Skeletal muscle cell (primary cell): ENCODE results near the gene BCL2.

Experiments used
- DNase-seq: peaks from one replicate; pipeline ENCODE4 v3.0.0-alpha.2; 2010; ENCODE audit warnings: low read depth
- H3K4me3 ChIP-seq: 2 replicates; pipeline ENCODE4 v1.5.1; 2011; ENCODE audit warnings: low read depth, mild to moderate bottlenecking, control low read depth, low read length, moderate library complexity

The BCL2 gene

DNA sequence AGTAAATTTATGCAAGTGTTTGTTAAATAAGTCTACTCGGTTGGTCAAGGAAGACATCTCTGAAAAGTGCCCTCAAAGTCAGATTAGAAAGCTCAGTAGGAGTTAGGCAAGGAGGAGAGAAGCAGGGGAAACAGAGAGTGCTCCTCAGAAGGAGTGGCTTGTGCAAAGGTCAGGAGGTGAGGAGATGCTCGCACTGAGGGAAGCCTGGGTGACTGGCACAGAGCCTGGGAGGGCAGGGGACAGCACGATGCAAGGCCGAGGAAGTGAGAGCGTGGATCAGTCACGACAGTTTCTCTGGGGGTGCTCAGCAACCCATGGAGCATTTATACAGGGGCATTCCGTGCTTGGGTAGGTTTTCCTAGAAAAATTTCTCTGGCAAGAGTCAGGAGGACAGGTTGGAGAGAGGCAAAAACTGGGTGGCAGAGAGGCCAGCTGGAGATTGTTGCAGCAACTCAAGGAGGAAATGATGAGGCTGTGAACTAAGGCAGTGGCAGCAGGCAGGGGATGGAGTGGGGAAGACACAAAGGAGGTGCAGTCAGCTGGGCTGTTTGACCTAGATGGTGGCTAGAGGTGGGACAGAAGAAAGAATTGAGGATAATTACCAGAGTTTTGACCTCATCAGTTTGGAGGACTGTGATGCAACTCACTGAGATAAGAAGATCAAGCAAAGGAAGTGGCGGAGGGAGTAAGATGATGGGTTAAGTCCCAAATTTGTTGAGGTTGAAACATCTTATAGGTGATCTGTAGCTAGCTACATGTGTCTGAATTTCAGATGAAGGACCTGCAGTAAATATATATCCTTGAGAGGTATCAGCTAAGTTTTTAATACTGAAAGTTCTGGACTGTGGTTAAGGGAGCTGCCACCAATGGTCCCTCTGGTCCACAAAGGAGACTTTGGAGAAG, 52.4 kb downstream of the BCL2 start:
- DNase-seq, result no peak
- H3K4me3 ChIP-seq, result no peak overlapping the region

DNA sequence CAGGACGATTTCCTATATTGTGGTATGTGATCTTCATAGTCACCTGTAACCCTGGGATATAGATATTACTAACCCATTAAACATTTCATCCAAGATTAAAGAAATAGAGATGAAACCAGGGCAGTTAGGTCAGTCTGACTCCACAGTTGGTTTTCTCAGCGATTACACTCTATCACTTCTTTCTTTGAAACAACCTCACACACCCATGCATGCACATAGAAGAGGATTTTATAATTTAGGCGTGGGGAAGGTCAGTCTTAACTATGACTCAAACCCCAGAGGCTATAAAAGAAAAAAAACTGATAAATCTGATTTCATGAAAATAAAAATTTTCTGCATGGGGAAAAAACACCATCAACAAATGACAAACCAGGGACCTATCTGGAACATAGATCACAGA, 54.2 kb downstream of the BCL2 start:
- DNase-seq, result no peak

DNA sequence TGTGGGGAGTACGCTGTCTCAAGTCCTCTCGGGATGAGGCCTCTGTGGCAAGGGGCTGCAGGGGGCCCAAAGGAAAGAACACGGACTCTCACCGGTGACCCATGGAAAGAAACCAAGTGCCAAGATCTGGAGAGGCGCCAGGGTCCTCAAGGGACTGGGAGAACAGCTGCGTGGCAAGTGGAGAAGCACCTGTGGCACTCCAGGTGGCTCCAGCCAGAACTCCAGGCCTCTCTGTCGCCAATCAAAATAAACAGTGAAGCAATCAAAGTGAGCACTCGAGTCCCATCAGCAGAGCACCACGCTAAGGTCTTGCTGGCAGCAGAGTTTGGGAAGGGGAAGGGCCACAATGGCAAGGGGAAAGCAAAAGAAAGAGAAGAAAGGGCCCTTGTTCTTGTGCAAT, 54.7 kb downstream of the BCL2 start:
- no peak overlapping the region for H3K4me3 ChIP-seq
- no peak for DNase-seq

More for the DNA sequence above, 54.2 kb downstream of the BCL2 start:
- no peak overlapping the region for H3K4me3 ChIP-seq

DNA sequence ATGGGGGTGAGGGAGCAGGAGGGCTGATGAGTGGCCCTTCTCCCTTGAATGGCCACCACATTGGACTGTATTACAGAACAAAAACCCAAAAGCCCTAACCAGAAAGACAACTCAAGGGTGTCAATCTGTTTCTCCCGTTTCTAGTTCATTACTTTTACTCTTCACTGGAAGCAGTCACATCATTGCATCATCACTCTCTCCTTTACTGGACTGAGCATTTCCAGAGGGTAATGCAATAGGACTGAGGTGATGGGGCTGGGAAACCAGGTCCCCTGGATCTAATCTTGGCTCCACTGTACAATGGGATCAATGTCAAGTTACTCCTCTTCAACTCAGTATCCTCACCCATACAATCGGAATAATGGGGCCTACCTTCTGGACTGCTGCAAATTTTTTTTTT, 56.1 kb downstream of the BCL2 start:
- H3K4me3 ChIP-seq, result no peak overlapping the region
- DNase-seq, result no peak

DNA sequence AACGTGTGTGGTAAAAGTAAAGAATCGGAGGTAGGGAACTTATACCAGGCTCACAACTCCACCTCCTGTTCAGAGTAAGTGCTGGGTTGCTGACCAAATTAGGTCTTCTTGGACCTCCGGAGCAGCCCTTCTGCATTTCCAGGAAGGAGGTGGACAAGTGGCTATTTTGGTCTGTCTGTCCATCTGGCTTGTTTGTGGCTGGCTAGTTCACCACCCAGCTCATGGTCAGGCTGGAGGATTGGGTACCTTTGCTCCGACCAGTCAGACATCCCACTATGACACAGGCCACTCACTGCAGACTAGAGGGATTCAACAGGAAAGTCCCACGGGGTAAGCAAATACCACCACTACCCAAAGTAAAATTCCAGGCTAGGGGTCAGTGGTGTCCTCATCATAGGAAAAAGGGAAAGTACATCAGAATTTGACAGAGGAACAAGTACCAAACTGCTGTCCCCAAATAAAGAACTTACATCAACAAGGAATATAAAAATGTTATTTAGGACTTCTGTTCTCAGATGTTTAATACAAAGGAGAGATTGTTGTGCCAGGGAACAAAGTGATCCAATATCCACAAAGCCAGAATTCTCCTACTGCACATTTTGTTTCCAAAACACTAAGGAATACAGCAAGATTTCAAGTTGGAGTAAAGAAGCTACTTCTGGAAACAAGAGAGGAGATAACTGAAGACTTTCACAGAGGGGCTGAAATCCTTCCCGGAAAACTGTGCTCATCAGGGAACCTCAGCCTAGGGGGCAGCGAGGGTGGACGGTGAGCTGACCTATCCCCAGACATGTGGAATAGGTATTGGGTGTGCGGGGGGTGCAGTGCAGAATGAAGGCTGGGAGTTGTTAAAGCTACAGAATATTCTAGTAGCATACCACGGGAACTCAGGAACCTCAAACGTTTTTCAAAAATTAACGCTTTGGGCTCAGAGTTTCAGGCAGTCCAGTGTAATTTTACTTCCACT, 56.9 kb downstream of the BCL2 start:
- no peak for DNase-seq
- no peak overlapping the region for H3K4me3 ChIP-seq

DNA sequence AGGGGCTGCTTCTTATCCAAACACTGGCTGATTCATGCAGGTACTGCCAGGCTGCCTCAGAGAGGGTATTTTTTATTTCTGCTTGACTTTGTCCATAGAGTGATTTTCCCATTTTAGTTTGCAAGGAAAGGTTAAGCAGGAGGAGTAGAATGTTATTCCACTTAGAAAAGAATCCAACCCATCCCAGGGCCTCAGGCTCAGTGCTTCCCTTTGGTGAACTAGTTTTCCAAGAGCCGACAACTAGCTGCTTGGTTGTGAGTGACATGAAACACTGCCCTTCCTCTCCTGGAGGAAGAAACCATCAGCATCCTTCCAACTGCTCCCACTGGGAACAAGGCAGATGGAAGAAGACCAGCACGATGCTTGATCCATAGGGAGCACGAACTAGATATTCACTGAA, 58.5 kb downstream of the BCL2 start:
- no peak for DNase-seq
- H3K4me3 ChIP-seq, result no peak overlapping the region

DNA sequence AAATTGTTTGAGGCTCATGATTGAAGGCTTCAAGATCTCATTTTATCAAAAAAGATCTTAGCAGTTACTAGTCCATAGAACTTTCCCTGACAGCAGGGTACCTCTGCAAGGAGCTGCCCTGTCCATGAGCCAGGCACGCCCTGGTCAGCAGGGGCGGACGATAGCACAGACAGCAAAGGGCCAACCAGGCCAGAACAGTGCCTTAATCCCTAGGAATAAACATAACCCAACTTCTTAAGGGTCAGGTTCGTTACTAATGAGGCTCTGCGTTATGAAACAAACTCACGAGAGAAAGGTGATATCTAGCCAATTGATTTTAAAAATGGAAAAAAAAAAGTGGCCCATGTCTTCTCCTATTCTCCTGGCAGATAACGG, 59.2 kb downstream of the BCL2 start:
- no peak for DNase-seq

DNA sequence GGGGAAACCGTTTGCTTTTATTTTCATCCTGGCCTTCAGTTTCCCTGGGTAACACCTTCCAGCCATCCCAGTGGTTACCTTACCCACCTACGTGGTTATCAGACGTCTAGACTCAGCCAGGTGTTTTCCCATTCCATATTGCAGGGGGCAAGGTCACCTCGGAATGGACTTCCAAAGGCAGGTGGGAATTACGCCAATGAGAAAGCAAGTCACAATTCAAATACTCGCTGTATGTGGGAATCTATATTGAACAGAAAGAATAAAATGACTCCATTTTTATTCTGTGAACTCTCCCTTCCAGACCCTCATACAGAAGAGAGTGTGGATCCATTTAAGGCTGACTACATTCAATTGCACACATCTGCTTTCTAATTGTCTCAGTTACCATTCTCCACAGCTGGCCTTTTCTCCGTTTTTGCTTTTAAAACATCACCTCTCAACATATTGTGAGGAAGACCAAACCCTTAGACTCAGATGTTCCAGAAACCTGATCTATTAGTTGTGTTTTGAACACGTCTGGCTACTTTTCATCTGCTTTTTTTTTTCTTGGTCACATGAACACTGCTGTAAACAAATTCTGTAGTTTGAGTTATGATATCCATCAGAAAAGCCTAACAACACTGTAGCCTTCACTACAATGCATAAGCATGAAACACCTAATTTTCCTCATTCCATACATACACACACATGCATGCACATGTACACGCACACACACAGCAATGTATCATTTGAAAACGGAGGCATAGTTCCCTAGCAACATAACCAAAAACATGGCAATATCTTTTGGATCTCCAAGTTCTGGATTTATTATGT, 59.8 kb downstream of the BCL2 start:
- no peak for DNase-seq
- no peak overlapping the region for H3K4me3 ChIP-seq

More for the DNA sequence above, 59.2 kb downstream of the BCL2 start:
- H3K4me3 ChIP-seq, result no peak overlapping the region

DNA sequence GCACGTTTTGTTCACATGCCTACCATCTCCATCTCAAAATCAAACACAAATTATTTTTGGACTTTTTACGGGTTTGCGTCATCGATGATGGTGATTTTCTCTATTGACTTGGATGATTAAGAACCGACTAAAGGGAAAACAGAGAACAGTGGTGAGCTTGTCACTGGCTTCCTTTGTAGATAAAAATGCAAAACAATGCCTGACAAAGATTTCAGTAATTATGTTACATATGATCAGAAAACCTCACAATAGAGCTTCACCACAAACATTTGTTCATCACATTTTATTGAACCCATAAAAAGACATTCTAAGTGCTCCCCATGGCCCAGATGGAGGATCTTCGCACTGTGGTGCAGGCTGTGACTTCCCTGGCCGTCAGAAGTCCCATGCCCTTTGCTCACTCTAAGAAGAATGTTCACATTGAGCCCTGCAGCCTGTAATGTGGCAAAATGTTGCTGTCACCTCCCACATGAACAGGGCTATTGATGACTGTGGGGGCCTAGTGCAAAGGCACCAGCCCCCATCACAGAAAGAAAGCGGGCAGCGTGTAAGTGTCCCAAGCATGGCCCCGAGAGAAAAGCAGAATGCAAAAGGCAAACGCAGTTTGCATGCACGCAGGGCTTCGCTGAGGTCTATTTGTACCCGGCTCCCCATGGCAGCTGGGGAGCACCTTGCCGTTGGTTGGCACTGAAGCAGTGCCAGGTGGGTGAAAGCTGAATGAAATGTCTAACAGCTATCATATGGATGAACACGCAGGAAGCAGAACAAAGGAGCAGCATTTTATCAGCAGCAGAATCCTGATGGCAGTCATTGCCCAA, 60.6 kb downstream of the BCL2 start:
- no peak for DNase-seq
- H3K4me3 ChIP-seq, result no peak overlapping the region

DNA sequence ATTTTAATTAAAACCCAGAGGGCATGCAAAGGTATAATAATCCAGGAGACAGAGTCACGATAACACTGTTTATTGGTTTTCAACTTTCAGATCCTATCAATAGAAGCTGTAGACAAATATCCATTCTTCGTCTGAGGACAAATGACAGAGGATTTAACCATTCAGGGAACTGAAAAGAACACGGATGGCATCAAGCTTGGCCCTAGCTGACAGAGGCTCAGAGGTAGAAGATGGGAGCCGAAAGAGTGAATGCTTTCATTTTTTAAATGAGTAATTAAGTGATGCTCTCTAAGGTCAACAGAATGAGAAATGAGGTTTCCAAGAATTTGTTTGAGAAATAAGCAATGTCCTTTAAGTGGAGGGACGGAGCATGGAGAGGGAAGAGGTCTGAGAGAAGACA, 62.1 kb downstream of the BCL2 start:
- DNase-seq, result no peak
- H3K4me3 ChIP-seq, result no peak overlapping the region

DNA sequence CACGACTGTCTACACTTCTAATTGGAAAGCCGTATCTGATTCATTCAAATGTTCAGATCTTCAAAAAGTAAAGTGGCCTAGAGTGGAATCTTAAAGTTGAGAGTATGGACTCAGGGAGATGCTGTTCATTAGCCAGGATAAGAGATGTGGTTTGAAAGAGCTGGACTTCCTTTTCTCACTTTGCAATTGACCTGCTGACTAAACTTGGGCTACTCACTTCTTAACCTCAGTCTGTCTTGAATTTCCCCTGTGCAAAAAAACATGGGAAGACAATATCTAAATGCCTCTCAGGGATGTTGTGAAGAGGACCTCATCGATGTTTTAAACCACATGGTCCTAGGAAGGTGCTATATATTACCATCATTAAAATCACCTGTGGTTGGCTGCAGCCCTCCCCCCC, 64.1 kb downstream of the BCL2 start:
- DNase-seq, result no peak
- H3K4me3 ChIP-seq, result no peak overlapping the region

DNA sequence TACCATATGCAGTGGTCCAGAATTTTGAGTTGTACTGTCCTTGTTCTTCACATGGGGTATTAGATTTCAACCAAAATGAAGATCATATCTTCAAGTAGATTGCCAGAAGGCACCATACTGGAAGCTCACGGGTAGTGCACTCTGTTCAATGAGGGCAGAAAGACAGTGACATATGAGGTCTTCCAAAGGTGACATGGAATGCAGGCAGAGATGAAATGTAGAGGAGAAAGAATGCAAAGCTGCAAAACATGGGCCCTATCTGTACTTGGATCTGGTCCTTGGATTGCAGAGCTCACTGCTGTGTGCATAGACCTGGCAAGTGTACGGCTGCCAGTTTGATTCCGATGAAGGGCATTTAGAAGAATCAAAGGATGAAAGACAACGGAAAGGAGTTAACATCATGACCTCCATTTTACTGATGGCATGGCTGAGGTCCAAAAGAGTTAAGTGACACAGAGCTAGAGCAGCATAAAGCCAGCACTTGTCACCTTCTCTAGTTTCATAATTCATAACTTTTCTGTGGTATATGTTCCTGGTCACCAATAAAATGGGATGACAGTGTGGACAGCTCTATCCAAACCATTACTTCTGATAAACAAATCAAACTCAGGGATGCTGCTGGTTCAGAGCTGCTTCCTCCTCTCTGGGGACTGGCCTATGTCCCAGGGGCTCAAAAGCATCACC, 64.7 kb downstream of the BCL2 start:
- H3K4me3 ChIP-seq, result no peak overlapping the region
- DNase-seq, result no peak

DNA sequence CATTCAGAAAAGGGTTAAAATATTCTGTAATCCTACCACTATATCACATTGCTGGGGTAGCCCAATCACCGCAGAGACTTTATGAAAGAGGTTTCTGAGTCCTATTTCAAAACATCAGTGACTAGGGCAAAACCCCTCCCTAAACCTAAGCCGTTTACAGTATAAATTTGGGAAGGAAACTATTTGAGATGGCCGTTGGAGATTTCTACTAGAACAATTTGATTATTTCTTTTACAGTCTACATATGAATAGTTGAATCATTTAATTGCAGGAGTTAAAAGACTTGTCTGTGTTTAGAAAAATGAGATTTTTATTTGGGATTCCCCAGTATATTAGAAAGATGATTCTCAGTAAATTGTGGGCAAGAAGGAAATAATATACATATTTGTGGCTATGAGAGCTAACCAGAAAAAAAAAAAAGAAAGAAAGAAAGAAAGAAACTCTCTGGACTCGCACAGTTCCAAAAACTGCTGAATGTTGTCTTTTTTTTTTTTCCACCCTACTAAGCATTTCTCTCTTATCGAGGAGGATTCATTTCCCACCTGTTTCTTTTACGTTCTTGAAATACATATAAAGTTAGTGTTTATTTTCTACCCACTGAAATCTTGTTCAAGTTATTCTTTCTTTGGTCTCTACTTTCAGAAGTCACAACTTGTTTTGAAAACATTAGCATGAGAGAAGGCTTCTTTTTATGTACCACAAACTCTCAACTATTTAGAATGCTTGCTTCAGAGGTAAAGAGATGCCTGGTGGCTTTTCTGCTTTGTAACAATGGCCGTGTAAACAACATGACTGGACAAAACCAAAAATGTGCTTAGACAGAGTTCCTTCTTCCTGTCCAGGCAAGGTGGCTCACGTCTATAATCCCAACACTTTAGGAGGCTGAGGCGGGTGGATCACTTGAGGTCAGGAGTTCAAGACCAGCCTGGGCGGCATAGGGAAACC, 65.9 kb downstream of the BCL2 start:
- no peak for DNase-seq
- no peak overlapping the region for H3K4me3 ChIP-seq

DNA sequence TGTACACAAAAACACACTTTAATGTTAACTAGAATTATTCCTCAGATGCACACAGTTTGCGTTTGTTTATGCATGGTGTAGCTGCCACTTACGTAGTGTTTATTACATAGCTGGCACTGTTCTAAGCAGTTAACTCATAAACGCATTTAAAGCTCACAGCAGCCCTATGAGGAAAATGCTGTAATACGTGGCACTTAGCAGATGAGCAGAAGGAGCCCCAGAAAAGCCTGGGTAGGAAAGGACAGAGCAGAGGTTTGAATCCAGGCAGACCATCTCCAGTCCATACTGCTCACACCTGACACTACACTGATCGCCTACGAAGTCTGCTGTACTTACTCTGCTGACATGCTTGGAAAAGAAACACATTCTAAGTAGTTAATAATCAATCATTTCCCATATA, 66.6 kb downstream of the BCL2 start:
- no peak for DNase-seq

DNA sequence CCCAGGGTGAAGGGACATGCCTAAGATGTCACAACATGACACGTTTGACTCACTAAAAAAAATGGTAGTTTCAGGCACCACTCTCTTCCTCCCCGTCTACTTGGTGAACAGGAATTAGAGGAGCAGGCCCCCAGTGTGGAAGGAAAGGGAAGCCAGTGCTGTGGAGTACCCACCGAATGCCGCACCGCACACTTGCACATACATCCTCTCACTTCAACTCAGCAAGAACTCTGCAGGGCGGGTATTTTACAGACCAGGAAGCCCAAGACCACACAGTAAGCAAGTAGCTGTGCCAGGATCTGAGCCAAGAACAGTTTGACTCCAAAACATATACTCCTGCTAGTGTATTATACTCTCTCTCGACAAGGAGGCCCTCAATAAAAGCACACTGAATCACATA, 69.8 kb downstream of the BCL2 start:
- DNase-seq, result no peak
- H3K4me3 ChIP-seq, result no peak overlapping the region

More for the DNA sequence above, 66.6 kb downstream of the BCL2 start:
- H3K4me3 ChIP-seq, result no peak overlapping the region

DNA sequence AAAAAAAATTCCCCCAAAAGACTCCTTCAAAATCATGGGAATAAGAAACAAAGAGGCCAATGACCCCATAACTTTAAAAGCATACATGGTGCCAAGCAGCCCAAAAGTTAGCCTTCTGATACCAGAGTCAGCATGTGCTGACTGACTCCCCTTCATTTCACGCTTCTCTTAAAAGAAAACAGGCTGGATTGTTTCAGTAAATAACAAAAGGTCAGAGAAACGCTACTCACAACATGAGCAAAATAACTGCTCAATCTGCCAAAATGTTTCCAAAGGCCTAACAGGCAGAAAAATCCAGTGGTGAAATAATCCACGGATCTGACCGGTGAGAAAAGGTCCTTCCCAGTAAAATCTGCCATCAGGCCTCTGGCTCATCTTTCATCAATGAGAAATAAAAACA, 71.6 kb downstream of the BCL2 start:
- no peak overlapping the region for H3K4me3 ChIP-seq
- no peak for DNase-seq

DNA sequence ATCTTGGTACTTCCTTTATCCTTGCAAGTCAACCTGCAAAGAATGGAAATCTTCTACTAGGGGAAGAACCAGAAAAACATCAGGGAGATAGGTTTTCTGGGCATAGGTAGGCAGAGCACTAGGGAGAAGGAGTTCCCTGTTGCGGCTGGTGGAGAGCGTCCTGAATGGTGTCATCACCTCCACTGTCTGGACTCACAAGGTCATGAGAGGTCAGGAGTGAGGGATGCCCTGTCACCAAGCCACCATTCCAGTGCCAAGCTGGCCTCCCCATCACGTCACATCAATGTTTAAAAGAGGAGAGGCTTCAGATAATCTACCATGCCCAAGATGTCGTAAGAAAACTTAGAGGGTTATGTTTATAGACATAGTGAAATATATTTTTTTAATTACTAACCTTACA, 72.1 kb downstream of the BCL2 start:
- no peak for DNase-seq
- H3K4me3 ChIP-seq, result no peak overlapping the region
